Activated CD4-positive, CD25-positive, alpha-beta regulatory T cell treated with anti-CD3 and anti-CD28 coated beads, Interleukin-2, amount 50 U/mL, for 16 hours (primary cell): ENCODE measurements around the gene TOMM20.
"Not testable (repeated sequence)": the region's sequence is repeated elsewhere in the genome, so short reads cannot be mapped to it uniquely, and the experiment has no call there.

Experiments
- DNase-seq: peaks from one replicate; pipeline ENCODE4 v3.0.0-alpha.2; 2020; ENCODE audit warnings: low read depth, low spot score

The TOMM20 gene

GRCh38 chr1:235128456-235129328 is at the start of gene TOMM20:
TSS of gene TOMM20 (minus strand) at chr1:235128837. CDS start at chr1:235128715, 122 bp downstream.
- DNase-seq, result peak; percentile 88

GRCh38 chr1:235176486-235176885 is 47.8 kb upstream of the TOMM20 start:
- DNase-seq, result no peak

GRCh38 chr1:235169986-235170385 is 41.3 kb upstream of the TOMM20 start:
- no peak for DNase-seq

- no peak for DNase-seq
Observed at GRCh38 chr1:235168375-235168774, 39.7 kb upstream of the TOMM20 start.

GRCh38 chr1:235161685-235162327 is 33.2 kb upstream of the TOMM20 start:
- DNase-seq, result no peak

GRCh38 chr1:235160957-235161684 is 32.5 kb upstream of the TOMM20 start, which contains the start of gene RBM34:
TSS of gene RBM34 (minus strand) at chr1:235161250. CDS start at chr1:235161226, 24 bp downstream.
- peak; percentile 83 for DNase-seq

GRCh38 chr1:235160383-235160956 is 31.8 kb upstream of the TOMM20 start:
- no peak for DNase-seq

- not testable (repeated sequence) for DNase-seq
Observed at GRCh38 chr1:235159930-235160329, 31.3 kb upstream of the TOMM20 start.

GRCh38 chr1:235159284-235159683 is 30.6 kb upstream of the TOMM20 start:
- DNase-seq, result not testable (repeated sequence)

GRCh38 chr1:235158680-235159079 is 30.0 kb upstream of the TOMM20 start:
- no peak for DNase-seq

GRCh38 chr1:235157150-235157549 is 28.5 kb upstream of the TOMM20 start:
- no peak for DNase-seq

GRCh38 chr1:235156740-235157139 is 28.1 kb upstream of the TOMM20 start:
- no peak for DNase-seq

- DNase-seq, result no peak
Observed at GRCh38 chr1:235156265-235156664, 27.6 kb upstream of the TOMM20 start.

- DNase-seq, result no peak
Observed at GRCh38 chr1:235152235-235152634, 23.6 kb upstream of the TOMM20 start.

- DNase-seq, result no peak
Observed at GRCh38 chr1:235151033-235151432, 22.4 kb upstream of the TOMM20 start.

- no peak for DNase-seq
Observed at GRCh38 chr1:235149824-235150223, 21.2 kb upstream of the TOMM20 start.

GRCh38 chr1:235147269-235147668 is 18.6 kb upstream of the TOMM20 start:
- no peak for DNase-seq

- no peak for DNase-seq
Observed at GRCh38 chr1:235145639-235146038, 17.0 kb upstream of the TOMM20 start.

- no peak for DNase-seq
Observed at GRCh38 chr1:235142991-235143390, 14.4 kb upstream of the TOMM20 start.

GRCh38 chr1:235139315-235139714 is 10.7 kb upstream of the TOMM20 start:
- no peak for DNase-seq

GRCh38 chr1:235138821-235139220 is 10.2 kb upstream of the TOMM20 start:
- DNase-seq, result no peak

- no peak for DNase-seq
Observed at GRCh38 chr1:235136111-235136510, 7.5 kb upstream of the TOMM20 start.
